WTC11 (cell line): ENCODE results near the gene LRFN2. TPM values are rescaled to one million over a fixed set of nuclear protein-coding genes. Genes with fewer than 3 reads are reported as not detected.

Source experiments
- ATAC-seq: fragments of 200-7000 bp; cut with Tn5 transposase; 2 replicates; pipeline ENCODE4 v1.10.0; 2021; ENCODE audit warnings: mild to moderate bottlenecking, moderate library complexity
- CTCF ChIA-PET: fragments of 300-600 bp; sonication (Branson Sonifier 250); formaldehyde crosslinking; loops from one replicate; lab custom pipeline; 2021; ENCODE audit warnings: antibody characterized with exemption; lab: Charles Lee
- POLR2A ChIA-PET: fragments of 350-600 bp; sonication (Branson Sonifier 250); formaldehyde crosslinking; loops from one replicate; lab custom pipeline; 2021; ENCODE audit warnings: antibody characterized with exemption; lab: Charles Lee
- DNase-seq: peaks from one replicate; pipeline ENCODE4 v3.0.0; 2021; ENCODE audit warnings: low spot score
- H3K27ac Mint-ChIP-seq: 2 replicates; pipeline ENCODE4 v1.8.0; 2021; ENCODE audit warnings: mixed read lengths
- H3K27me3 Mint-ChIP-seq: 2 replicates; pipeline ENCODE4 v1.8.0; 2021; ENCODE audit warnings: low read depth, mild to moderate bottlenecking, moderate library complexity, mixed read lengths
- H3K36me3 Mint-ChIP-seq: 2 replicates; pipeline ENCODE4 v1.8.0; 2021; ENCODE audit warnings: mixed read lengths
- H3K4me1 Mint-ChIP-seq: 2 replicates; pipeline ENCODE4 v1.8.0; 2022; ENCODE audit warnings: mixed read lengths
- H3K4me3 Mint-ChIP-seq: 2 replicates; pipeline ENCODE4 v1.8.0; 2021; ENCODE audit warnings: mild to moderate bottlenecking, moderate library complexity, mixed read lengths
- H3K9me3 Mint-ChIP-seq: 2 replicates; pipeline ENCODE4 v1.8.0; 2021; ENCODE audit warnings: mixed read lengths
- CREM ChIP-seq: sonication (generic); formaldehyde crosslinking; IDR thresholded peaks from 2 replicates; pipeline ENCODE4 v1.8.1; 2022; ENCODE audit warnings: mild to moderate bottlenecking, missing genetic modification reagents, moderate library complexity
- MXD4 ChIP-seq: fragments of 250-450 bp; sonication (Bioruptor Pico); IDR thresholded peaks from 2 replicates; pipeline ENCODE4 v1.8.0; 2021; ENCODE audit warnings: mild to moderate bottlenecking, moderate library complexity, borderline replicate concordance
- NFATC4 ChIP-seq: fragments of 250-450 bp; sonication (Bioruptor Pico); IDR thresholded peaks from 2 replicates; pipeline ENCODE4 v1.9.0; 2021; ENCODE audit warnings: mild to moderate bottlenecking
- NFYB ChIP-seq: sonication (generic); formaldehyde crosslinking; conservative IDR thresholded peaks from 2 replicates; pipeline ENCODE4 v1.8.0; 2022; ENCODE audit warnings: low read depth, missing genetic modification reagents
- SOX15 ChIP-seq: fragments of 250-450 bp; sonication (Bioruptor Pico); IDR thresholded peaks from 2 replicates; pipeline ENCODE4 v1.9.0; 2021; ENCODE audit warnings: mild to moderate bottlenecking
- SP1 ChIP-seq: sonication (generic); formaldehyde crosslinking; conservative IDR thresholded peaks from 2 replicates; pipeline ENCODE4 v1.8.1; 2022; ENCODE audit warnings: missing genetic modification reagents
- TEAD1 ChIP-seq: sonication (generic); formaldehyde crosslinking; IDR thresholded peaks from 2 replicates; pipeline ENCODE4 v1.8.0; 2022; ENCODE audit warnings: mild to moderate bottlenecking, missing genetic modification reagents
- ZNF219 ChIP-seq: sonication (generic); formaldehyde crosslinking; IDR thresholded peaks from 2 replicates; pipeline ENCODE4 v1.8.0; 2023; ENCODE audit warnings: missing genetic modification reagents, mild to moderate bottlenecking, borderline replicate concordance
- total RNA-seq: library from RNA; stranded (reverse); gene quantifications from 3 replicates; pipeline ENCODE4 v1.2.3, GENCODE V29; 2021
- TF ChIP-seq, protein P1 (sequence below): fragments of 250-450 bp; sonication (Bioruptor Pico); IDR thresholded peaks from 2 replicates; pipeline ENCODE4 v1.9.0; 2021; ENCODE audit warnings: mild to moderate bottlenecking
- TF ChIP-seq, protein P2 (sequence below): sonication (generic); formaldehyde crosslinking; IDR thresholded peaks from 2 replicates; pipeline ENCODE4 v1.8.0; 2023; ENCODE audit warnings: mild to moderate bottlenecking, missing genetic modification reagents
- TF ChIP-seq, protein P3 (sequence below): sonication (generic); formaldehyde crosslinking; conservative IDR thresholded peaks from 2 replicates; pipeline ENCODE4 v1.8.1; 2023; ENCODE audit warnings: mild to moderate bottlenecking, low read depth, missing genetic modification reagents, moderate library complexity

LRFN2 gene
- total RNA-seq, 1 experiment from 2014 or later, result 1.6 TPM

- POLR2A ChIA-PET, result no interaction called here
- DNase-seq, result no peak
- no peaks in the 10 kb centered on the region for H3K4me1 Mint-ChIP-seq
- H3K36me3 Mint-ChIP-seq, result no peaks in the 10 kb centered on the region
- CTCF ChIA-PET, result no interaction called here
- no peak overlapping the region for H3K27ac Mint-ChIP-seq
- H3K27me3 Mint-ChIP-seq, result no peaks in the 10 kb centered on the region; the same call in 1 of the 2 replicates
- H3K4me3 Mint-ChIP-seq, result no peak overlapping the region
- ATAC-seq, result no peak; the same call in 1 of the 2 replicates
- no peaks in the 10 kb centered on the region for H3K9me3 Mint-ChIP-seq
- TF ChIP-seq SOX15 (no peak), NFYB (CRISPR knock-in tag) (0 out of 2 replicates have a peak, but pooled peaks have one; percentile 22), SP1 (CRISPR knock-in tag) (no peak), NFATC4 (no peak)
- TF ChIP-seq, protein P1, sequence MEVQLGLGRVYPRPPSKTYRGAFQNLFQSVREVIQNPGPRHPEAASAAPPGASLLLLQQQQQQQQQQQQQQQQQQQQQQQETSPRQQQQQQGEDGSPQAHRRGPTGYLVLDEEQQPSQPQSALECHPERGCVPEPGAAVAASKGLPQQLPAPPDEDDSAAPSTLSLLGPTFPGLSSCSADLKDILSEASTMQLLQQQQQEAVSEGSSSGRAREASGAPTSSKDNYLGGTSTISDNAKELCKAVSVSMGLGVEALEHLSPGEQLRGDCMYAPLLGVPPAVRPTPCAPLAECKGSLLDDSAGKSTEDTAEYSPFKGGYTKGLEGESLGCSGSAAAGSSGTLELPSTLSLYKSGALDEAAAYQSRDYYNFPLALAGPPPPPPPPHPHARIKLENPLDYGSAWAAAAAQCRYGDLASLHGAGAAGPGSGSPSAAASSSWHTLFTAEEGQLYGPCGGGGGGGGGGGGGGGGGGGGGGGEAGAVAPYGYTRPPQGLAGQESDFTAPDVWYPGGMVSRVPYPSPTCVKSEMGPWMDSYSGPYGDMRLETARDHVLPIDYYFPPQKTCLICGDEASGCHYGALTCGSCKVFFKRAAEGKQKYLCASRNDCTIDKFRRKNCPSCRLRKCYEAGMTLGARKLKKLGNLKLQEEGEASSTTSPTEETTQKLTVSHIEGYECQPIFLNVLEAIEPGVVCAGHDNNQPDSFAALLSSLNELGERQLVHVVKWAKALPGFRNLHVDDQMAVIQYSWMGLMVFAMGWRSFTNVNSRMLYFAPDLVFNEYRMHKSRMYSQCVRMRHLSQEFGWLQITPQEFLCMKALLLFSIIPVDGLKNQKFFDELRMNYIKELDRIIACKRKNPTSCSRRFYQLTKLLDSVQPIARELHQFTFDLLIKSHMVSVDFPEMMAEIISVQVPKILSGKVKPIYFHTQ (CRISPR knock-in tag), result no peak
These were observed 209.0 kb downstream of the LRFN2 start for GRCh38 chr6:40378071-40378724.

GRCh38 chr6:40377173-40377806, 209.9 kb downstream of the LRFN2 start:
- H3K4me3 Mint-ChIP-seq, result no peak overlapping the region
- no peaks in the 10 kb centered on the region; the same call in 1 of the 2 replicates for H3K27me3 Mint-ChIP-seq
- ChIA-PET CTCF (no interaction called here), POLR2A (no interaction called here)
- no peaks in the 10 kb centered on the region for H3K4me1 Mint-ChIP-seq
- no peaks in the 10 kb centered on the region for H3K36me3 Mint-ChIP-seq
- TF ChIP-seq NFYB (CRISPR knock-in tag) (peak; percentile 23; the same call in 1 of the 2 replicates), ZNF219 (no peak)
- no peaks in the 10 kb centered on the region for H3K9me3 Mint-ChIP-seq
- H3K27ac Mint-ChIP-seq, result no peak overlapping the region
- DNase-seq (no peak), ATAC-seq (no peak)

DNA sequence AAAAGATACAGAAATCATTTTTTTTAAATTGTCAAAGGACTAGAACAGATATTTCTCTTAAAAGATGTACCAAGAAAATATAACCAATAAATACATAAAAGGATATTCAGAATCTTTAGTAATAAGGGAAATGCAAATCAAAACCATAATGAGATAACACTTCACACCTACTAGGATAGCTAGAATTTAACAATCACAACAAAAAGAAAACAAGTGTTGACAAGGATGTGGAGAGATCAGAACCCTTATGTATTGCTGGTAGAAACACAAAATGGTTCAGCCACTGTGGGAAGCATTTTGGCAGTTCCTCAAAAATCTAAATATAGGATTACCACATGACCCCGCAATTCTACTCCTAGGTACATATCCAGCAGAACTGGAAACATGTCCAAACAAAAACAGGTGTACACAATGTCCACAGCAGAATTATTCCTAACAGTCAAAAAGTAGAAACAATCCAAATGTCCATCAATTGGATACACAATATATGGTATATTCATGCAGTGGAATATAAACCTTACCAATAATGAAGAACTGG, 211.0 kb downstream of the LRFN2 start:
- Mint-ChIP-seq H3K36me3 (no peaks in the 10 kb centered on the region), H3K4me1 (no peaks in the 10 kb centered on the region), H3K4me3 (no peak overlapping the region), H3K27ac (no peak overlapping the region), H3K9me3 (no peaks in the 10 kb centered on the region), H3K27me3 (no peaks in the 10 kb centered on the region)
- ChIA-PET POLR2A (no interaction called here), CTCF (no interaction called here)
- TF ChIP-seq, protein P2, sequence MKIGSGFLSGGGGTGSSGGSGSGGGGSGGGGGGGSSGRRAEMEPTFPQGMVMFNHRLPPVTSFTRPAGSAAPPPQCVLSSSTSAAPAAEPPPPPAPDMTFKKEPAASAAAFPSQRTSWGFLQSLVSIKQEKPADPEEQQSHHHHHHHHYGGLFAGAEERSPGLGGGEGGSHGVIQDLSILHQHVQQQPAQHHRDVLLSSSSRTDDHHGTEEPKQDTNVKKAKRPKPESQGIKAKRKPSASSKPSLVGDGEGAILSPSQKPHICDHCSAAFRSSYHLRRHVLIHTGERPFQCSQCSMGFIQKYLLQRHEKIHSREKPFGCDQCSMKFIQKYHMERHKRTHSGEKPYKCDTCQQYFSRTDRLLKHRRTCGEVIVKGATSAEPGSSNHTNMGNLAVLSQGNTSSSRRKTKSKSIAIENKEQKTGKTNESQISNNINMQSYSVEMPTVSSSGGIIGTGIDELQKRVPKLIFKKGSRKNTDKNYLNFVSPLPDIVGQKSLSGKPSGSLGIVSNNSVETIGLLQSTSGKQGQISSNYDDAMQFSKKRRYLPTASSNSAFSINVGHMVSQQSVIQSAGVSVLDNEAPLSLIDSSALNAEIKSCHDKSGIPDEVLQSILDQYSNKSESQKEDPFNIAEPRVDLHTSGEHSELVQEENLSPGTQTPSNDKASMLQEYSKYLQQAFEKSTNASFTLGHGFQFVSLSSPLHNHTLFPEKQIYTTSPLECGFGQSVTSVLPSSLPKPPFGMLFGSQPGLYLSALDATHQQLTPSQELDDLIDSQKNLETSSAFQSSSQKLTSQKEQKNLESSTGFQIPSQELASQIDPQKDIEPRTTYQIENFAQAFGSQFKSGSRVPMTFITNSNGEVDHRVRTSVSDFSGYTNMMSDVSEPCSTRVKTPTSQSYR (CRISPR knock-in tag), result no peak
- TF ChIP-seq TEAD1 (CRISPR knock-in tag) (no peak), CREM (CRISPR knock-in tag) (no peak), MXD4 (CRISPR knock-in tag) (no peak)
- TF ChIP-seq, protein P3, sequence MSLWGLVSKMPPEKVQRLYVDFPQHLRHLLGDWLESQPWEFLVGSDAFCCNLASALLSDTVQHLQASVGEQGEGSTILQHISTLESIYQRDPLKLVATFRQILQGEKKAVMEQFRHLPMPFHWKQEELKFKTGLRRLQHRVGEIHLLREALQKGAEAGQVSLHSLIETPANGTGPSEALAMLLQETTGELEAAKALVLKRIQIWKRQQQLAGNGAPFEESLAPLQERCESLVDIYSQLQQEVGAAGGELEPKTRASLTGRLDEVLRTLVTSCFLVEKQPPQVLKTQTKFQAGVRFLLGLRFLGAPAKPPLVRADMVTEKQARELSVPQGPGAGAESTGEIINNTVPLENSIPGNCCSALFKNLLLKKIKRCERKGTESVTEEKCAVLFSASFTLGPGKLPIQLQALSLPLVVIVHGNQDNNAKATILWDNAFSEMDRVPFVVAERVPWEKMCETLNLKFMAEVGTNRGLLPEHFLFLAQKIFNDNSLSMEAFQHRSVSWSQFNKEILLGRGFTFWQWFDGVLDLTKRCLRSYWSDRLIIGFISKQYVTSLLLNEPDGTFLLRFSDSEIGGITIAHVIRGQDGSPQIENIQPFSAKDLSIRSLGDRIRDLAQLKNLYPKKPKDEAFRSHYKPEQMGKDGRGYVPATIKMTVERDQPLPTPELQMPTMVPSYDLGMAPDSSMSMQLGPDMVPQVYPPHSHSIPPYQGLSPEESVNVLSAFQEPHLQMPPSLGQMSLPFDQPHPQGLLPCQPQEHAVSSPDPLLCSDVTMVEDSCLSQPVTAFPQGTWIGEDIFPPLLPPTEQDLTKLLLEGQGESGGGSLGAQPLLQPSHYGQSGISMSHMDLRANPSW (CRISPR knock-in tag), result no peak
- ATAC-seq (no peak), DNase-seq (no peak)
